GM19023 (cell line): ENCODE data around the gene OST4.
"Not testable (repeated sequence)": the region's sequence is repeated elsewhere in the genome, so short reads cannot be mapped to it uniquely, and the experiment has no call there.

Experiments used
- ATAC-seq: cut with Tn5 transposase; IDR thresholded peaks from one replicate; pipeline ENCODE4 v1.9.1; 2021; ENCODE audit warnings: mild to moderate bottlenecking, moderate library complexity; ENCODE audit not compliant: unreplicated experiment

Gene OST4

GRCh38 chr2:27080140-27080469 is 8.7 kb upstream of the OST4 start:
- no peak for ATAC-seq

GRCh38 chr2:27079233-27080139 is 8.0 kb upstream of the OST4 start:
- no peak for ATAC-seq

GRCh38 chr2:27078267-27079194 is 7.1 kb upstream of the OST4 start, which contains the start of gene EMILIN1:
TSS of gene EMILIN1 (plus strand) at chr2:27078615. CDS start at chr2:27079066, 451 bp downstream.
- ATAC-seq: no peak

- no peak for ATAC-seq
Observed at GRCh38 chr2:27077231-27077630, 5.8 kb upstream of the OST4 start.

GRCh38 chr2:27076323-27076722 is 4.9 kb upstream of the OST4 start:
- no peak for ATAC-seq

- ATAC-seq: not testable (repeated sequence)
Observed at GRCh38 chr2:27075566-27075871, 4.1 kb upstream of the OST4 start.

- ATAC-seq: no peak
Observed at GRCh38 chr2:27074738-27075565, 3.5 kb upstream of the OST4 start.

GRCh38 chr2:27073782-27074181 is 2.3 kb upstream of the OST4 start:
- ATAC-seq: no peak

GRCh38 chr2:27072920-27073319 is 1.5 kb upstream of the OST4 start:
- no peak for ATAC-seq

GRCh38 chr2:27071990-27072830 is 756 bp upstream of the OST4 start:
- ATAC-seq: peak; percentile 14

GRCh38 chr2:27070653-27071276 is 689 bp downstream of the OST4 start:
- ATAC-seq: no peak

GRCh38 chr2:27069961-27070618 is 1.4 kb downstream of the OST4 start:
- ATAC-seq: no peak

GRCh38 chr2:27069436-27069835 is 2.0 kb downstream of the OST4 start:
- no peak for ATAC-seq

GRCh38 chr2:27067385-27067784 is 4.1 kb downstream of the OST4 start:
- ATAC-seq: no peak

GRCh38 chr2:27065128-27065527 is 6.3 kb downstream of the OST4 start:
- no peak for ATAC-seq

- ATAC-seq: no peak
Observed at GRCh38 chr2:27060323-27060722, 11.1 kb downstream of the OST4 start.

- no peak for ATAC-seq
Observed at GRCh38 chr2:27059141-27059820, 12.2 kb downstream of the OST4 start.

- no peak for ATAC-seq
Observed at GRCh38 chr2:27058210-27058609, 13.2 kb downstream of the OST4 start.

GRCh38 chr2:27057184-27057583 is 14.3 kb downstream of the OST4 start:
- no peak for ATAC-seq
